ENCODE measurements around the gene ARAF.

GRCh38 chrX:47573341-47574075 lies 12.5 kb downstream of the ARAF start:
- TF ChIP-seq SMC3 (IDR thresholded peaks at IDR 0.05; ENCODE audit: low read length) (no peak), SALL2 (CRISPR knock-in tag; IDR thresholded peaks at IDR 0.05) (no peak), JUND (CRISPR knock-in tag; IDR thresholded peaks at IDR 0.05) (no peak), HOXA3 (CRISPR knock-in tag; IDR thresholded peaks at IDR 0.05) (no peak), FOXA3 (CRISPR knock-in tag; IDR thresholded peaks at IDR 0.05) (no peak), SIN3A (IDR thresholded peaks at IDR 0.05; ENCODE audit: borderline replicate concordance, low read depth, low read length) (no peak), SRY (CRISPR knock-in tag; IDR thresholded peaks at IDR 0.05) (no peak), ZSCAN31 (CRISPR knock-in tag; IDR thresholded peaks at IDR 0.05; ENCODE audit: low read depth) (no peak), MAFG (CRISPR knock-in tag; IDR thresholded peaks at IDR 0.05) (no peak), ZNF263 (CRISPR knock-in tag; IDR thresholded peaks at IDR 0.05) (no peak)
